Caco-2 (cell line): ENCODE results near the gene OLFML2A. TPM values are rescaled to one million over a fixed set of nuclear protein-coding genes. Genes with fewer than 3 reads are reported as not detected.

Experiments used
- BruUV-seq: library from RNA; stranded (reverse); fragments of 400-500 nt; replicated peaks from 2 replicates; lab custom pipeline; 2021; lab: Mats Ljungman, UMichigan
- CTCF ChIA-PET: fragments of 300-600 bp; sonication (Branson Sonifier 250); formaldehyde crosslinking; loops from one replicate; lab custom pipeline; 2022; ENCODE audit warnings: antibody characterized with exemption; lab: Charles Lee
- POLR2A ChIA-PET: fragments of 300-600 bp; sonication (Branson Sonifier 250); formaldehyde crosslinking; loops from one replicate; lab custom pipeline; 2022; ENCODE audit warnings: antibody characterized with exemption; lab: Charles Lee
- DNase-seq, 2 experiments: peaks; one replicate each; pipeline versions ENCODE4 v3.0.0 to v3.0.0-alpha.2; 2020 to 2022
- H3K27me3 ChIP-seq: replicated peaks from 2 replicates; pipeline ENCODE4 v1.6.0; 2011; ENCODE audit warnings: low read length; ENCODE audit not compliant: control insufficient read depth, insufficient read depth
- H3K36me3 ChIP-seq: 2 replicates; pipeline ENCODE4 v1.5.1; 2011; ENCODE audit warnings: low read length; ENCODE audit not compliant: control insufficient read depth, insufficient read depth
- H3K4me1 ChIP-seq: fragments of 250-450 bp; sonication (Bioruptor Pico); 2 replicates; pipeline ENCODE4 v1.5.1; 2020; ENCODE audit warnings: mild to moderate bottlenecking
- H3K4me3 ChIP-seq: 2 replicates; pipeline ENCODE4 v1.5.1; 2011; ENCODE audit warnings: low read depth, mild to moderate bottlenecking, control low read depth, low read length
- H3K9me3 ChIP-seq: fragments of 250-450 bp; sonication (Bioruptor Pico); 2 replicates; pipeline ENCODE4 v1.5.1; 2020; ENCODE audit warnings: mild to moderate bottlenecking, moderate library complexity
- H3K27ac Mint-ChIP-seq: one replicate; pipeline ENCODE4 v1.8.0; 2022; ENCODE audit warnings: mixed read lengths; ENCODE audit not compliant: unreplicated experiment
- H3K27me3 Mint-ChIP-seq: one replicate; pipeline ENCODE4 v1.8.0; 2022; ENCODE audit warnings: mixed read lengths; ENCODE audit not compliant: insufficient read depth, unreplicated experiment
- H3K36me3 Mint-ChIP-seq: one replicate; pipeline ENCODE4 v1.8.0; 2022; ENCODE audit warnings: mild to moderate bottlenecking, mixed read lengths; ENCODE audit not compliant: insufficient read depth, unreplicated experiment
- H3K4me1 Mint-ChIP-seq: one replicate; pipeline ENCODE4 v1.8.0; 2022; ENCODE audit warnings: low read depth, mixed read lengths; ENCODE audit not compliant: unreplicated experiment
- H3K4me3 Mint-ChIP-seq: one replicate; pipeline ENCODE4 v1.8.0; 2022; ENCODE audit warnings: mild to moderate bottlenecking, moderate library complexity, mixed read lengths; ENCODE audit not compliant: unreplicated experiment
- H3K9me3 Mint-ChIP-seq: one replicate; pipeline ENCODE4 v1.8.0; 2022; ENCODE audit warnings: mixed read lengths; ENCODE audit not compliant: unreplicated experiment
- CTCF ChIP-seq, 2 experiments: fragments of 200-600 bp in 1 of 2; IDR thresholded peaks; 1 replicate in 1 of 2; 2 replicates in 1 of 2; pipeline versions ENCODE4 v1.5.1 to v1.8.0; 2011 to 2022; ENCODE audit warnings: antibody characterized with exemption in 1 of 2, control low read depth in 1 of 2, inconsistent platforms in 1 of 2, low read depth in 1 of 2, low read length in 1 of 2, mild to moderate bottlenecking in 1 of 2, moderate library complexity in 1 of 2; ENCODE audit not compliant: insufficient read depth in 1 of 2, severe bottlenecking in 1 of 2, unreplicated experiment in 1 of 2
- intact Hi-C: fragments of 100-400 bp; cut with micrococcal nuclease; formaldehyde crosslinking; loops from one replicate; pipeline ENCODE4 v1.10.0; 2022; ENCODE audit not compliant: unreplicated experiment
- total RNA-seq: library from RNA; stranded (reverse); gene quantifications from 2 replicates; pipeline ENCODE4 v1.2.3, GENCODE V29; 2022

OLFML2A gene
- total RNA-seq, 1 experiment from 2014 or later = 1.1 TPM

GRCh38 chr9:124854822-124855221 lies 77.9 kb downstream of the OLFML2A start:
- H3K36me3 ChIP-seq = peaks cover 7% of the 10 kb centered on the region
- no peak for TF ChIP-seq CTCF (IDR thresholded peaks at IDR 0.05; ENCODE audit: insufficient read depth in 1 of 2, low read depth in 1 of 2, low read length in 1 of 2, severe bottlenecking in 1 of 2, unreplicated experiment in 1 of 2)
- peaks cover 11% of the 10 kb centered on the region for H3K4me1 ChIP-seq
- H3K4me3 Mint-ChIP-seq = no peak overlapping the region
- H3K27ac Mint-ChIP-seq = peak overlapping the region; percentile 21
- H3K27me3 ChIP-seq = no peaks in the 10 kb centered on the region
- intact Hi-C loops = no loop called here
- no TSS peak for BruUV-seq
- H3K4me3 ChIP-seq = no peak overlapping the region
- no peaks in the 10 kb centered on the region for H3K9me3 Mint-ChIP-seq
- POLR2A ChIA-PET = interaction anchor here (0.6 kb wide), 2 partner anchors 75 to 85 kb away, joined by 3 to 4 read pairs; no protein-coding TSS in a partner anchor
- CTCF ChIA-PET = interaction anchor here (1.0 to 11.7 kb wide), 3 partner anchors 38 to 81 kb away, joined by 4 to 325 read pairs (median 13); partner anchors contain the start of genes NR6A1 and OLFML2A
- no peaks in the 10 kb centered on the region for H3K27me3 Mint-ChIP-seq
- H3K4me1 Mint-ChIP-seq = peaks cover 6% of the 10 kb centered on the region
- H3K9me3 ChIP-seq = no peaks in the 10 kb centered on the region
- no peak for DNase-seq
- peaks cover 67% of the 10 kb centered on the region for H3K36me3 Mint-ChIP-seq

- Mint-ChIP-seq H3K9me3 (no peaks in the 10 kb centered on the region), H3K27ac (peak overlapping the region; percentile 21), H3K36me3 (peaks cover 74% of the 10 kb centered on the region), H3K4me1 (peaks cover 12% of the 10 kb centered on the region), H3K4me3 (no peak overlapping the region), H3K27me3 (no peaks in the 10 kb centered on the region)
- Histone ChIP-seq H3K4me3 (no peak overlapping the region), H3K9me3 (no peaks in the 10 kb centered on the region), H3K27me3 (no peaks in the 10 kb centered on the region), H3K4me1 (peaks cover 17% of the 10 kb centered on the region), H3K36me3 (peaks cover 11% of the 10 kb centered on the region)
- DNase-seq = no peak
- no peak for TF ChIP-seq CTCF (IDR thresholded peaks at IDR 0.05; ENCODE audit: insufficient read depth in 1 of 2, low read depth in 1 of 2, low read length in 1 of 2, severe bottlenecking in 1 of 2, unreplicated experiment in 1 of 2)
- intact Hi-C loops = no loop called here
- no TSS peak for BruUV-seq
- CTCF ChIA-PET = interaction anchor here (0.6 to 11.7 kb wide), 3 partner anchors 81 to 288 kb away, joined by 3 to 325 read pairs (median 4); partner anchors contain the start of genes NR6A1, OLFML2A and SCAI
- POLR2A ChIA-PET = no interaction called here
Observed at GRCh38 chr9:124855566-124855943, 78.6 kb downstream of the OLFML2A start.

GRCh38 chr9:124855944-124856765 lies 79.2 kb downstream of the OLFML2A start:
- H3K4me3 Mint-ChIP-seq = no peak overlapping the region
- Histone ChIP-seq H3K4me3 (no peak overlapping the region), H3K9me3 (no peaks in the 10 kb centered on the region), H3K4me1 (peaks cover 17% of the 10 kb centered on the region), H3K36me3 (peaks cover 13% of the 10 kb centered on the region), H3K27me3 (no peaks in the 10 kb centered on the region)
- intact Hi-C loops = loop anchor here (2.0 kb wide), 1 partner anchor 519 kb away; no protein-coding TSS in a partner anchor
- peak overlapping the region; percentile 21 for H3K27ac Mint-ChIP-seq
- BruUV-seq = no TSS peak
- peak in 1 of 2 experiments; percentile 49 for TF ChIP-seq CTCF (IDR thresholded peaks at IDR 0.05; ENCODE audit: insufficient read depth in 1 of 2, low read depth in 1 of 2, low read length in 1 of 2, severe bottlenecking in 1 of 2, unreplicated experiment in 1 of 2)
- H3K9me3 Mint-ChIP-seq = no peaks in the 10 kb centered on the region
- H3K27me3 Mint-ChIP-seq = no peaks in the 10 kb centered on the region
- peaks cover 12% of the 10 kb centered on the region for H3K4me1 Mint-ChIP-seq
- ChIA-PET CTCF (interaction anchor here (0.6 to 11.7 kb wide), 4 partner anchors 22 to 287 kb away, joined by 3 to 325 read pairs (median 4); partner anchors contain the start of genes NR6A1, OLFML2A and SCAI), POLR2A (interaction anchor here (0.7 kb wide), 1 partner anchor 385 kb away, joined by 3 read pairs; the partner anchor contains the start of gene HSPA5)
- H3K36me3 Mint-ChIP-seq = peaks cover 80% of the 10 kb centered on the region
- peak; percentile 68 to 73 for DNase-seq
